GM12892 (cell line): ENCODE results near the gene SLC8A1.

Experiments used
- DNase-seq: peaks from one replicate; pipeline ENCODE4 v3.0.0; 2011; ENCODE audit not compliant: insufficient read length
- FAIRE-seq: peaks from 2 replicates; lab custom pipeline; 2011; peaks lifted over from hg19 to GRCh38; lab: Jason Lieb, UNC
- POLR2A ChIP-seq: IDR thresholded peaks from 2 replicates; pipeline ENCODE4 v1.6.1; 2011; ENCODE audit warnings: low read depth, low read length, control low read depth
- POLR2AphosphoS5 ChIP-seq: IDR thresholded peaks from 2 replicates; pipeline ENCODE4 v1.6.1; 2011; ENCODE audit warnings: low read depth, low read length, control low read depth
- TAF1 ChIP-seq: IDR thresholded peaks from 2 replicates; pipeline ENCODE4 v1.6.1; 2011; ENCODE audit warnings: low read depth, mild to moderate bottlenecking, control low read depth, low read length, borderline replicate concordance

Gene SLC8A1

GRCh38 chr2:40189881-40190280, 262.0 kb downstream of the SLC8A1 start:
- DNase-seq (no peak), FAIRE-seq (no peak)
- TF ChIP-seq POLR2A (no peak), TAF1 (no peak)

GRCh38 chr2:40187054-40187453, 264.8 kb downstream of the SLC8A1 start:
- FAIRE-seq (no peak), DNase-seq (no peak)
- TF ChIP-seq POLR2A = no peak
- TF ChIP-seq POLR2AphosphoS5 = no peak
- no peak for TF ChIP-seq TAF1

GRCh38 chr2:40184551-40184950, 267.3 kb downstream of the SLC8A1 start:
- no peak for FAIRE-seq
- TF ChIP-seq POLR2A (no peak), POLR2AphosphoS5 (no peak), TAF1 (no peak)
- DNase-seq = no peak

- FAIRE-seq (no peak), DNase-seq (no peak)
- no peak for TF ChIP-seq POLR2A
- no peak for TF ChIP-seq TAF1
- TF ChIP-seq POLR2AphosphoS5 = no peak
These were observed 270.0 kb downstream of the SLC8A1 start for GRCh38 chr2:40181855-40182254.

GRCh38 chr2:40179801-40180200, 272.1 kb downstream of the SLC8A1 start:
- TF ChIP-seq POLR2A = no peak
- TF ChIP-seq TAF1 = no peak
- TF ChIP-seq POLR2AphosphoS5 = no peak
- no peak for FAIRE-seq

GRCh38 chr2:40178971-40179370, 272.9 kb downstream of the SLC8A1 start:
- no peak for DNase-seq
- no peak for TF ChIP-seq POLR2A
- TF ChIP-seq POLR2AphosphoS5 = no peak
- no peak for TF ChIP-seq TAF1
- no peak for FAIRE-seq

More at GRCh38 chr2:40179801-40180200, 272.1 kb downstream of the SLC8A1 start:
- no peak for DNase-seq

GRCh38 chr2:40178171-40178778, 273.6 kb downstream of the SLC8A1 start:
- FAIRE-seq (no peak), DNase-seq (no peak)
- TF ChIP-seq TAF1 (no peak), POLR2A (no peak), POLR2AphosphoS5 (no peak)

GRCh38 chr2:40177366-40177765, 274.5 kb downstream of the SLC8A1 start:
- no peak for DNase-seq
- TF ChIP-seq TAF1 = no peak
- TF ChIP-seq POLR2A = no peak
- TF ChIP-seq POLR2AphosphoS5 = no peak

GRCh38 chr2:40173276-40173675, 278.6 kb downstream of the SLC8A1 start:
- no peak for TF ChIP-seq POLR2AphosphoS5
- FAIRE-seq = no peak
- no peak for DNase-seq

More at GRCh38 chr2:40177366-40177765, 274.5 kb downstream of the SLC8A1 start:
- no peak for FAIRE-seq

GRCh38 chr2:40169856-40170255, 282.0 kb downstream of the SLC8A1 start:
- DNase-seq = no peak
- TF ChIP-seq POLR2A (no peak), TAF1 (no peak), POLR2AphosphoS5 (no peak)
- FAIRE-seq = no peak

GRCh38 chr2:40169430-40169829, 282.5 kb downstream of the SLC8A1 start:
- no peak for TF ChIP-seq TAF1
- TF ChIP-seq POLR2A = no peak
- no peak for TF ChIP-seq POLR2AphosphoS5
- no peak for FAIRE-seq
- DNase-seq = no peak

- no peak for TF ChIP-seq TAF1
- TF ChIP-seq POLR2A = no peak
- TF ChIP-seq POLR2AphosphoS5 = no peak
- no peak for DNase-seq
- FAIRE-seq = no peak
These were observed 283.3 kb downstream of the SLC8A1 start for GRCh38 chr2:40168546-40168945.

GRCh38 chr2:40168032-40168431, 283.9 kb downstream of the SLC8A1 start:
- TF ChIP-seq POLR2AphosphoS5 (no peak), TAF1 (no peak), POLR2A (no peak)
- FAIRE-seq (no peak), DNase-seq (no peak)

GRCh38 chr2:40166006-40166405, 285.9 kb downstream of the SLC8A1 start:
- no peak for FAIRE-seq
- TF ChIP-seq TAF1 (no peak), POLR2A (no peak), POLR2AphosphoS5 (no peak)
- no peak for DNase-seq
